OCI-LY3 (cell line): ENCODE data around the gene CGB5.

Experiments
- H2AFZ ChIP-seq: fragments of 200-600, 300-600 bp; shearing (Covaris generic); 2 replicates; pipeline ENCODE4 v1.6.0; 2014; ENCODE audit warnings: antibody characterized with exemption, low read depth, low read length
- H3K27ac ChIP-seq: fragments of 200-600, 300-600 bp; sonication (generic); 2 replicates; pipeline ENCODE4 v1.5.1; 2014; ENCODE audit warnings: mild to moderate bottlenecking, low read length, moderate library complexity, mixed read lengths
- H3K27me3 ChIP-seq: fragments of 200-600, 300-600 bp; sonication (generic); 2 replicates; pipeline ENCODE4 v1.6.1; 2014; ENCODE audit warnings: low read depth, low read length, mixed read lengths
- H3K36me3 ChIP-seq: fragments of 200-600, 300-600 bp; sonication (generic); replicated peaks from 2 replicates; pipeline ENCODE3; 2014; ENCODE audit warnings: low read depth, low read length, mixed read lengths
- H3K4me1 ChIP-seq: fragments of 300-600, 200-600 bp; sonication (generic); 2 replicates; pipeline ENCODE4 v1.6.1; 2014; ENCODE audit warnings: low read length, mixed read lengths
- H3K4me2 ChIP-seq: fragments of 200-600, 300-600 bp; sonication (generic); 2 replicates; pipeline ENCODE4 v1.6.1; 2014; ENCODE audit warnings: low read length, mixed read lengths
- H3K4me3 ChIP-seq: fragments of 300-600, 200-600 bp; sonication (generic); 2 replicates; pipeline ENCODE4 v1.5.1; 2014; ENCODE audit warnings: antibody characterized with exemption, mild to moderate bottlenecking, low read length, moderate library complexity
- H3K79me2 ChIP-seq: fragments of 300-600, 200-600 bp; shearing (Covaris generic); 2 replicates; pipeline ENCODE4 v1.6.1; 2014; ENCODE audit warnings: mild to moderate bottlenecking, low read length, mixed read lengths
- H3K9ac ChIP-seq: fragments of 300-600, 200-600 bp; shearing (Covaris generic); 2 replicates; pipeline ENCODE4 v1.6.0; 2014; ENCODE audit warnings: mild to moderate bottlenecking, low read length, moderate library complexity
- H3K9me3 ChIP-seq: fragments of 200-600, 300-600 bp; shearing (Covaris generic); 2 replicates; pipeline ENCODE4 v1.6.1; 2014; ENCODE audit warnings: low read length, mixed read lengths; ENCODE audit not compliant: insufficient read depth
- H4K20me1 ChIP-seq: fragments of 200-600, 300-600 bp; sonication (generic); 2 replicates; pipeline ENCODE4 v1.6.1; 2016; ENCODE audit warnings: low read length, mixed read lengths; ENCODE audit not compliant: insufficient read depth
- EZH2phosphoT487 ChIP-seq: fragments of 200-600 bp; shearing (Covaris generic); IDR thresholded peaks from 2 replicates; pipeline ENCODE4 v1.6.1; 2018; ENCODE audit warnings: antibody characterized with exemption, mixed run types, low read depth
- TF ChIP-seq, protein P1 (sequence below): fragments of 200-600, 300-600 bp; sonication (generic); IDR thresholded peaks from 2 replicates; pipeline ENCODE4 v1.5.1; 2014; ENCODE audit warnings: antibody characterized with exemption, low read length, low read depth

The CGB5 gene

DNA sequence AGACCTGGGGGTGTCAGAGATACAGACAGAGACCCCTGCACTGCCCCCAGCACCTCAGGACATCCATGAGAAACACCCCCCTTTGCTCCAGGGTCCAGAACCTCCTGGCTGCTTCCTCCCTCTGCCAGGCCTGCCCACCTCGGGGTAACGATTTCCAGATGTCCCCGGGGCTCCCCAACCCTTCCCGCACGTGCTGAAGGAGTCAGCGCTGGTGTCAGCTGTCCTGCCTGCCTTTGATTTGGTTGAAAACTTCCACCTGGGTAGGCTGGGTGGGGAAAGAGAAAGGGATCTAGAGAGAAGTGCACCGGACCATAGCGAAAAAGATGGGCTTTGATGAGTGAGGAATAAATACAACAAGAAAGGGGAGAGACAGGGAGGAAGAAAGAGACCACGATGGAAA, 15.4 kb downstream of the CGB5 start:
- Histone ChIP-seq H4K20me1 (no peaks in the 10 kb centered on the region), H2AFZ (no peak overlapping the region), H3K9me3 (no peaks in the 10 kb centered on the region), H3K27me3 (0 out of 2 replicates have a peak, but pooled peaks cover 1% of the 10 kb centered on the region), H3K4me2 (no peak overlapping the region), H3K4me3 (no peak overlapping the region), H3K79me2 (no peaks in the 10 kb centered on the region), H3K36me3 (no peaks in the 10 kb centered on the region), H3K27ac (no peak overlapping the region), H3K9ac (no peak overlapping the region), H3K4me1 (no peaks in the 10 kb centered on the region)
- TF ChIP-seq, protein P1, sequence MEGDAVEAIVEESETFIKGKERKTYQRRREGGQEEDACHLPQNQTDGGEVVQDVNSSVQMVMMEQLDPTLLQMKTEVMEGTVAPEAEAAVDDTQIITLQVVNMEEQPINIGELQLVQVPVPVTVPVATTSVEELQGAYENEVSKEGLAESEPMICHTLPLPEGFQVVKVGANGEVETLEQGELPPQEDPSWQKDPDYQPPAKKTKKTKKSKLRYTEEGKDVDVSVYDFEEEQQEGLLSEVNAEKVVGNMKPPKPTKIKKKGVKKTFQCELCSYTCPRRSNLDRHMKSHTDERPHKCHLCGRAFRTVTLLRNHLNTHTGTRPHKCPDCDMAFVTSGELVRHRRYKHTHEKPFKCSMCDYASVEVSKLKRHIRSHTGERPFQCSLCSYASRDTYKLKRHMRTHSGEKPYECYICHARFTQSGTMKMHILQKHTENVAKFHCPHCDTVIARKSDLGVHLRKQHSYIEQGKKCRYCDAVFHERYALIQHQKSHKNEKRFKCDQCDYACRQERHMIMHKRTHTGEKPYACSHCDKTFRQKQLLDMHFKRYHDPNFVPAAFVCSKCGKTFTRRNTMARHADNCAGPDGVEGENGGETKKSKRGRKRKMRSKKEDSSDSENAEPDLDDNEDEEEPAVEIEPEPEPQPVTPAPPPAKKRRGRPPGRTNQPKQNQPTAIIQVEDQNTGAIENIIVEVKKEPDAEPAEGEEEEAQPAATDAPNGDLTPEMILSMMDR = no peak
- TF ChIP-seq EZH2phosphoT487 = no peak

DNA sequence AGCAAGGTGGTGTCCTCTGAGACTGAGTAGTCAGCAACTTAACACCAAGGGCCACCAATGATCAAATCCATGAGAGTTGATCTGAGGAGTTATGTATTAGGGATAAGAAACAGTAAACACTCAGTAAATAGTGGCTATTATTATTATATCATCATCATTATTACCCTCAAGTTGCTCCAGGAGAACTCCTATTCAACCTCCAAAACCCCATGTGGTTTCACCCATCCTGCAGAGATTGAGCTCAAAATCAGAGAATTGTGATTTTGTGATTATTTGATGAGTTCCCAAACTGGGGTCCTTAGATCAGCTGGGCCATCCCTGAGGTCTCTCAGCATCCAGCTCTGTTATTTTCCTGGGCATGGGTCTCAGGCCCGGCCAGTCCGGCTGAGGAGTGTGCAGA, 17.4 kb downstream of the CGB5 start:
- H3K4me1 ChIP-seq = no peaks in the 10 kb centered on the region

DNA sequence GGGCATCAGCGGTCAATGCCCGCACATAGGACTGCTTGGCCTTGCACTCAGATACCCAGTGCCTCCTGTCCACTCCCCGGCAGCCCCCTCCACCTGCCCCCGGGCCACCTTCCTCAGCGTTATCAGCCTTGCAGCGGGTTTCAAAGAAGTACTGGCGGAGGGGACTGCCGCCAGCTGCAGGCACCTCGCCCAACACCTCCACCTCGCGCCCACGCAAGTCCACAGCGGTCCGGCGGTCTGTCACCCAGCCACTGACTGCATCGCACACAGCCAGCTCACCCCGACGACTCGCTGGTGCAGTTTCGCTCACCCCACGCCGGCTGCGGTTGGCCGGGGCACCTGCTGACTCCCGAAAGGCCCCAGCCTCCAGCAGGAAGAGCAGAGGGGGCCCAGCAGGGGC, 17.8 kb downstream of the CGB5 start:
- H3K4me2 ChIP-seq = no peak overlapping the region
- TF ChIP-seq EZH2phosphoT487 = no peak
- TF ChIP-seq, protein P1 = no peak
- no peaks in the 10 kb centered on the region for H4K20me1 ChIP-seq
- H3K27ac ChIP-seq = no peak overlapping the region
- peaks cover 17% of the 10 kb centered on the region for H3K27me3 ChIP-seq
- H3K9ac ChIP-seq = no peak overlapping the region
- H3K79me2 ChIP-seq = no peaks in the 10 kb centered on the region
- no peak overlapping the region for H2AFZ ChIP-seq
- no peak overlapping the region for H3K4me3 ChIP-seq
- no peaks in the 10 kb centered on the region for H3K36me3 ChIP-seq
- no peaks in the 10 kb centered on the region for H3K9me3 ChIP-seq
- H3K4me1 ChIP-seq = no peaks in the 10 kb centered on the region

More for the DNA sequence above, 17.4 kb downstream of the CGB5 start:
- Histone ChIP-seq H3K27ac (no peak overlapping the region), H3K4me2 (no peak overlapping the region), H2AFZ (no peak overlapping the region), H3K4me3 (no peak overlapping the region), H3K36me3 (no peaks in the 10 kb centered on the region), H3K27me3 (peaks cover 13% of the 10 kb centered on the region), H3K9ac (no peak overlapping the region), H4K20me1 (no peaks in the 10 kb centered on the region), H3K9me3 (no peaks in the 10 kb centered on the region), H3K79me2 (no peaks in the 10 kb centered on the region)
- TF ChIP-seq EZH2phosphoT487 = no peak
- TF ChIP-seq, protein P1 = no peak

DNA sequence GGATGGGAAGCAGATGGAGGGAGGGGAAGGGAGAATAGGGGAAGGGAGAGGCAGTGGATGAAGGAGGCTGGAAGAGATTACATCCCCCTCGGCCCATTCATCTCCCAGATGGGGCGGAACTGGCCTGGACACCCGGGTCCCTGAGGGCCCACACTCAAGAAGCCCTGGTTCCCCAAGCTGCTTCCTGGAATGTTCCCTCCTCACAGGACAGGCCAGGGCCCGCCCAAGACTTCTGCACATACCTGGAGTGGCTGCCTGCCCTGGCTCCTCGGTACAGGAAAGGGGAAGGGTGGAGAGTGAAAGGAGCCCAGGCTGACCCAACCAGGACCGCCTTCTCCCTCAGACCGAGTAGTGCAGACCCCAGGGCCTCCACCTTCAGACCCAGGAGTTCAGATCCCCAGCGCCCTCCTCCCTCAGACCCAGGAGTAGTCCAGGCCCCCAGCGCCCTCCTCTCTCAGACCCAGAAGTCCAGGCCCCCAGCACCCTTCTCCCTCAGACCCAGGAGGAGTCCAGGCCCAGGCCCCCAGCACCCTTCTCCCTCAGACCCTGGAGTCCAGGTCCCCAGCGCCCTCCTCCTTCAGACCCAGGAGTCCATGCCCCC, 20.5 kb downstream of the CGB5 start:
- H3K4me1 ChIP-seq = no peaks in the 10 kb centered on the region
- H3K9me3 ChIP-seq = no peaks in the 10 kb centered on the region
- H3K79me2 ChIP-seq = no peaks in the 10 kb centered on the region
- H3K4me2 ChIP-seq = 0 out of 2 replicates have a peak overlapping the region, but pooled peaks have one; percentile 29
- H3K27me3 ChIP-seq = peaks cover 25% of the 10 kb centered on the region
- no peak overlapping the region for H3K4me3 ChIP-seq
- no peak for TF ChIP-seq EZH2phosphoT487
- TF ChIP-seq, protein P1 = no peak
- H3K27ac ChIP-seq = no peak overlapping the region
- H2AFZ ChIP-seq = no peak overlapping the region
- H3K36me3 ChIP-seq = no peaks in the 10 kb centered on the region
- no peak overlapping the region for H3K9ac ChIP-seq
- no peaks in the 10 kb centered on the region for H4K20me1 ChIP-seq
